CD14-positive monocyte (primary cell): ENCODE data around the gene RNF181. TPM values are rescaled to one million over a fixed set of nuclear protein-coding genes. Genes with fewer than 3 reads are reported as not detected.
A peak's percentile ranks its signal among the peaks of the same experiment; 100 is the strongest.

Experiments used
- DNase-seq, 3 donors: peaks; one replicate each; pipeline ENCODE4 v3.0.0-alpha.2; 2011 to 2022
- H2AFZ ChIP-seq: 2 replicates; pipeline ENCODE4 v1.6.0; 2012; ENCODE audit warnings: mild to moderate bottlenecking, low read depth, low read length, inconsistent platforms; ENCODE audit not compliant: insufficient read depth, poor library complexity, severe bottlenecking
- H3K27ac ChIP-seq, 2 donors: 1 replicate in 1 of 2; 2 replicates in 1 of 2; pipeline ENCODE4 v1.5.1; 2012 to 2013; ENCODE audit warnings: low read length in 2 of 2, control low read depth in 1 of 2, inconsistent platforms in 1 of 2, low read depth in 1 of 2, mild to moderate bottlenecking in 1 of 2
- H3K27me3 ChIP-seq, 2 donors: one replicate each; pipeline versions ENCODE4 v1.6.0 to v1.6.1; 2011 to 2013; ENCODE audit warnings: low read length in 2 of 2; ENCODE audit not compliant: control insufficient read depth in 2 of 2, insufficient read depth in 2 of 2
- H3K36me3 ChIP-seq, 2 donors: replicated peaks in 1 of 2; 1 replicate in 1 of 2; 2 replicates in 1 of 2; pipeline versions ENCODE4 v1.5.1 to v1.6.1; 2012 to 2013; ENCODE audit warnings: low read length in 2 of 2, control low read depth in 1 of 2, inconsistent platforms in 1 of 2, mild to moderate bottlenecking in 1 of 2; ENCODE audit not compliant: insufficient read depth in 2 of 2, control insufficient read depth in 1 of 2
- H3K4me1 ChIP-seq, 2 donors: 1 replicate in 1 of 2; 2 replicates in 1 of 2; pipeline versions ENCODE4 v1.5.1 to v1.6.1; 2012 to 2013; ENCODE audit warnings: low read length in 2 of 2, control low read depth in 1 of 2, inconsistent platforms in 1 of 2, mild to moderate bottlenecking in 1 of 2, moderate library complexity in 1 of 2; ENCODE audit not compliant: insufficient read depth in 2 of 2, control insufficient read depth in 1 of 2
- H3K4me2 ChIP-seq: replicated peaks from 2 replicates; pipeline ENCODE3; 2012; ENCODE audit warnings: low read length, moderate library complexity, mild to moderate bottlenecking; ENCODE audit not compliant: poor library complexity, severe bottlenecking; ENCODE audit errors: extremely low read depth
- H3K4me3 ChIP-seq, 3 experiments: fragments of 200-600 bp in 1 of 3; sonication (generic) in 1 of 3; replicated peaks in 1 of 3; 1 replicate in 2 of 3; 2 replicates in 1 of 3; pipeline ENCODE4 v1.5.1; 2011 to 2013; ENCODE audit warnings: low read length in 3 of 3, mild to moderate bottlenecking in 3 of 3, control low read depth in 2 of 3, low read depth in 2 of 3, inconsistent platforms in 1 of 3, moderate library complexity in 1 of 3
- H3K79me2 ChIP-seq: 2 replicates; pipeline ENCODE4 v1.6.0; 2012; ENCODE audit warnings: mild to moderate bottlenecking, control low read depth, inconsistent platforms, low read length, moderate library complexity; ENCODE audit not compliant: insufficient read depth
- H3K9ac ChIP-seq: 2 replicates; pipeline ENCODE4 v1.6.0; 2017; ENCODE audit warnings: low read length, mild to moderate bottlenecking; ENCODE audit not compliant: insufficient read depth, poor library complexity, severe bottlenecking
- H3K9me3 ChIP-seq, 2 donors: replicated peaks in 1 of 2; 1 replicate in 1 of 2; 2 replicates in 1 of 2; pipeline versions ENCODE4 v1.5.1 to v1.6.1; 2012 to 2013; ENCODE audit warnings: low read length in 2 of 2, control low read depth in 1 of 2; ENCODE audit not compliant: control insufficient read depth in 1 of 2, insufficient read depth in 1 of 2
- H4K20me1 ChIP-seq: 2 replicates; pipeline ENCODE4 v1.6.0; 2012; ENCODE audit warnings: mild to moderate bottlenecking, low read length, control low read depth, moderate library complexity; ENCODE audit not compliant: insufficient read depth
- H3K27ac Mint-ChIP-seq, 7 donors: one replicate each; pipeline ENCODE4 v1.8.0; 2020; ENCODE audit warnings: mild to moderate bottlenecking in 7 of 7, mixed read lengths in 7 of 7, moderate library complexity in 6 of 7, inconsistent platforms in 2 of 7
- H3K27me3 Mint-ChIP-seq, 3 donors: one replicate each; pipeline ENCODE4 v1.8.0; 2021 to 2022; ENCODE audit warnings: low read depth in 3 of 3, mild to moderate bottlenecking in 3 of 3, mixed read lengths in 3 of 3, moderate library complexity in 3 of 3, inconsistent platforms in 1 of 3
- H3K36me3 Mint-ChIP-seq, 2 donors: one replicate each; pipeline ENCODE4 v1.8.0; 2020; ENCODE audit warnings: mixed read lengths in 2 of 2, inconsistent platforms in 1 of 2, mild to moderate bottlenecking in 1 of 2
- H3K4me1 Mint-ChIP-seq: one replicate; pipeline ENCODE4 v1.8.0; 2020; ENCODE audit warnings: mild to moderate bottlenecking, mixed read lengths
- H3K4me3 Mint-ChIP-seq, 2 donors: one replicate each; pipeline ENCODE4 v1.8.0; 2020; ENCODE audit warnings: mild to moderate bottlenecking in 2 of 2, mixed read lengths in 2 of 2, moderate library complexity in 1 of 2
- H3K9me3 Mint-ChIP-seq, 7 donors: one replicate each; pipeline ENCODE4 v1.8.0; 2020 to 2022; ENCODE audit warnings: mixed read lengths in 7 of 7, mild to moderate bottlenecking in 6 of 7, moderate library complexity in 6 of 7, inconsistent platforms in 2 of 7
- WGBS: methylation state at CpG from one replicate; pipeline ENCODE4 v1.1.5; 2013; ENCODE audit warnings: missing lambda C conversion rate; ENCODE audit not compliant: insufficient coverage; 5-methylcytosine and 5-hydroxymethylcytosine counted together
- intact Hi-C, 2 donors: fragments of 100-400 bp; cut with micrococcal nuclease; formaldehyde crosslinking; loops; one replicate each; pipeline versions ENCODE4 v1.15.0 to v1.15.1; 2023
- polyA plus RNA-seq, 3 donors: library from polyadenylated mRNA; depleted of rRNA in 1 of 3; unstranded in 2 of 3; stranded (reverse) in 1 of 3; fragments of 300-500 nt in 2 of 3; fragments of >200 nt in 1 of 3; fragmentation: Illumina TruSeq in 2 of 3; gene quantifications; 1 replicate in 2 of 3; 2 replicates in 1 of 3; pipeline ENCODE4 v1.2.3, GENCODE V29; 2012 to 2021
- TF ChIP-seq, protein P1 (sequence below): fragments of 200-600 bp; IDR thresholded peaks from one replicate; pipeline ENCODE4 v1.8.0; 2022; ENCODE audit warnings: antibody characterized with exemption, mild to moderate bottlenecking

Gene RNF181
- polyA plus RNA-seq, 3 donors: 254 to 475 (median 382) TPM

DNA sequence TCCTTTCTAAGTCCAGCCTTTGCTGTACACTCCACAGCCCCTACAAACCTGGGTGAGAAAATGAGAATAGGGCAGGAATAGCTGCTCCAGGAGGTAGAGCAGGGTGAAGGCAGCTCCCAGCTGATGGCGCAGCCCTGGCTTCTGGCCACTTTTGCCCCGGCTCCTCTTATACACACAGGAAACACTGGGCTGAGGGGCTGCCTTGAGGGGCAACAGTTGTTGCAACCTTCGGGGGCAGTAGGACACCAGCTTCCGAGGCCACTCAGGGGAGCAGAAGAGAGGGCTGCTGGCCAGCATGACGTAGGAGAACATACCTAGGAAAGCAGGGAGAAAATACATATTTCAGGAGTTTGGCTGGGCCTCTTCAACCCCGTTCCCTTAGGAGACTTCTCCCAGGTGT is 42.4 kb upstream of the RNF181 start:
- intact Hi-C loops: loop anchor here in 1 of 2 donors (2.0 to 5.0 kb wide), 2 partner anchors 132 to 151 kb away; no protein-coding TSS in a partner anchor
- 92% methylated on average over 3 of the region's 6 CpGs for WGBS
- Histone ChIP-seq H3K36me3 (peaks cover 48 to 80% of the 10 kb centered on the region in 2 donors), H3K4me3 (no peak overlapping the region), H3K4me1 (peaks cover 19 to 27% of the 10 kb centered on the region in 2 donors), H3K27ac (no peak overlapping the region), H3K27me3 (no peaks in the 10 kb centered on the region), H2AFZ (no peak overlapping the region), H3K4me2 (no peak overlapping the region), H3K79me2 (peaks cover 20% of the 10 kb centered on the region), H3K9me3 (no peaks in the 10 kb centered on the region), H3K9ac (no peak overlapping the region), H4K20me1 (no peaks in the 10 kb centered on the region)
- no peak overlapping the region for H3K27ac Mint-ChIP-seq
- H3K27me3 Mint-ChIP-seq: peaks cover 0 to 2% (median 0%) of the 10 kb centered on the region in 3 donors
- H3K4me3 Mint-ChIP-seq: no peak overlapping the region
- TF ChIP-seq, protein P1, sequence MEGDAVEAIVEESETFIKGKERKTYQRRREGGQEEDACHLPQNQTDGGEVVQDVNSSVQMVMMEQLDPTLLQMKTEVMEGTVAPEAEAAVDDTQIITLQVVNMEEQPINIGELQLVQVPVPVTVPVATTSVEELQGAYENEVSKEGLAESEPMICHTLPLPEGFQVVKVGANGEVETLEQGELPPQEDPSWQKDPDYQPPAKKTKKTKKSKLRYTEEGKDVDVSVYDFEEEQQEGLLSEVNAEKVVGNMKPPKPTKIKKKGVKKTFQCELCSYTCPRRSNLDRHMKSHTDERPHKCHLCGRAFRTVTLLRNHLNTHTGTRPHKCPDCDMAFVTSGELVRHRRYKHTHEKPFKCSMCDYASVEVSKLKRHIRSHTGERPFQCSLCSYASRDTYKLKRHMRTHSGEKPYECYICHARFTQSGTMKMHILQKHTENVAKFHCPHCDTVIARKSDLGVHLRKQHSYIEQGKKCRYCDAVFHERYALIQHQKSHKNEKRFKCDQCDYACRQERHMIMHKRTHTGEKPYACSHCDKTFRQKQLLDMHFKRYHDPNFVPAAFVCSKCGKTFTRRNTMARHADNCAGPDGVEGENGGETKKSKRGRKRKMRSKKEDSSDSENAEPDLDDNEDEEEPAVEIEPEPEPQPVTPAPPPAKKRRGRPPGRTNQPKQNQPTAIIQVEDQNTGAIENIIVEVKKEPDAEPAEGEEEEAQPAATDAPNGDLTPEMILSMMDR: no peak
- peaks cover 28% of the 10 kb centered on the region for H3K4me1 Mint-ChIP-seq
- peaks cover 65 to 88% of the 10 kb centered on the region in 2 donors for H3K36me3 Mint-ChIP-seq
- no peak for DNase-seq
- H3K9me3 Mint-ChIP-seq: no peaks in the 10 kb centered on the region

DNA sequence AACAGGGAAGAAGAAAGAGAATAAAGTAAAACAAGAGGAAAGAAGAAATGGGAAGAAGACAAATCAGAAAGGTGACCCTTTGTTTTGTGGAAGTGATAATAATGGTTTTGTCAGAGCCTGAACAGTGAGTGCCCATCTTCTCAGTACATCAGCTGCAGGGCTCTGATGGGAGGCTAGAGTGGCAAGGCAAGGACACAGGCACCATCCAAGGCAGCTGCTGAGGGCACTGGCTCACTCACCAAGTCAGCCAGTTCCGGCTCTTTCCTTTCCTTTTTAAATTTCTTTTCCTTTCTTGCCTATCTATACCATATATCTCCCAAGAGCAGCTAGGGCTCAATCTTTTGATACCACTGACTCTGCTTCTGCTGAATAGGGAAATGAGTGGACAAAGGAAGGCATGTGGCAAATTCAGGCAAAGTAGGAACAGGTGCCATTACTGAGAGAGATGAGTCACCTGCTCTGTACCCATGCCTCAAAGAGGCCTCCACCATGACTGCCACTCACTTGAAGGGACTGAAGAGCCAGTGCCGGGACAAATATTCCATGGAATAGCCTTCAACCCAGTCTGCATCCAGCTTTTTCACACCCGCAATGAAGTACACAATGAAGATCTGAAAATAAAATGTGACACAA is 40.4 kb upstream of the RNF181 start:
- Histone ChIP-seq H4K20me1 (no peaks in the 10 kb centered on the region), H2AFZ (no peak overlapping the region), H3K4me2 (no peak overlapping the region), H3K4me1 (peaks cover 19 to 23% of the 10 kb centered on the region in 2 donors), H3K36me3 (peaks cover 49 to 79% of the 10 kb centered on the region in 2 donors), H3K4me3 (no peak overlapping the region), H3K79me2 (peaks cover 38% of the 10 kb centered on the region), H3K9ac (no peak overlapping the region), H3K27me3 (no peaks in the 10 kb centered on the region), H3K9me3 (no peaks in the 10 kb centered on the region), H3K27ac (no peak overlapping the region)
- intact Hi-C loops: loop anchor here in 1 of 2 donors (5.0 kb wide), 1 partner anchor 153 kb away; no protein-coding TSS in a partner anchor
- peaks cover 67 to 88% of the 10 kb centered on the region in 2 donors for H3K36me3 Mint-ChIP-seq
- peak overlapping the region in 2 of 7 donors; percentile 4 to 62 for H3K27ac Mint-ChIP-seq
- WGBS: no CpG with 5 or more reads among the region's 3 CpGs
- TF ChIP-seq, protein P1: no peak
- H3K9me3 Mint-ChIP-seq: peaks cover 0 to 2% (median 0%) of the 10 kb centered on the region in 7 donors
- H3K27me3 Mint-ChIP-seq: no peaks in the 10 kb centered on the region
- H3K4me3 Mint-ChIP-seq: no peak overlapping the region
- no peak for DNase-seq
- H3K4me1 Mint-ChIP-seq: peaks cover 33% of the 10 kb centered on the region
